ENCODE results near the gene CATSPERE. TPM values are rescaled to one million over a fixed set of nuclear protein-coding genes. Genes with fewer than 3 reads are reported as not detected.

The CATSPERE gene
- total and polyA plus RNA-seq, 10 of the 15 experiments (the other 5 are each of a cell fraction or from before 2014, with no cell fraction given) = 0.04 to 0.24 (median 0.17) TPM; not detected in 3

DNA sequence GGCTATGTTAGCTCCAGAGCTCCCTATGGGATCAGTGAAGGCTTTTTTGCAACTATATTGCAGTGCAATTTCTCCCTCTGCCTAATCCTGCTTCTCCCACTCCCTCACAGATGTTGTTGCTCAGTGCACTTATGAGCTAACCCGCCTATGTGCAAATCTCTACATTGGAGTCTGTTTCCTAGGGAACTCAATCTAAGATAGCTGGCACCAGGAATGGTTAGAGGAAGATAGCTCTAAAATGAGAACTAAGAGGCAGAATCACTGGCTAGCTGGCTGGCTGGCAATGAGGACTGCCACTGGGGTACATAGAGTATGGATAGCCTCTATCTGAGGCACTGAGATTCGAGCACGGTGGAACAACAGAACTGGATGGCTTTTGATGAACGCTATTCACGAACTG is 48.9 kb upstream of the CATSPERE start (continued):
- TF ChIP-seq, protein P1, sequence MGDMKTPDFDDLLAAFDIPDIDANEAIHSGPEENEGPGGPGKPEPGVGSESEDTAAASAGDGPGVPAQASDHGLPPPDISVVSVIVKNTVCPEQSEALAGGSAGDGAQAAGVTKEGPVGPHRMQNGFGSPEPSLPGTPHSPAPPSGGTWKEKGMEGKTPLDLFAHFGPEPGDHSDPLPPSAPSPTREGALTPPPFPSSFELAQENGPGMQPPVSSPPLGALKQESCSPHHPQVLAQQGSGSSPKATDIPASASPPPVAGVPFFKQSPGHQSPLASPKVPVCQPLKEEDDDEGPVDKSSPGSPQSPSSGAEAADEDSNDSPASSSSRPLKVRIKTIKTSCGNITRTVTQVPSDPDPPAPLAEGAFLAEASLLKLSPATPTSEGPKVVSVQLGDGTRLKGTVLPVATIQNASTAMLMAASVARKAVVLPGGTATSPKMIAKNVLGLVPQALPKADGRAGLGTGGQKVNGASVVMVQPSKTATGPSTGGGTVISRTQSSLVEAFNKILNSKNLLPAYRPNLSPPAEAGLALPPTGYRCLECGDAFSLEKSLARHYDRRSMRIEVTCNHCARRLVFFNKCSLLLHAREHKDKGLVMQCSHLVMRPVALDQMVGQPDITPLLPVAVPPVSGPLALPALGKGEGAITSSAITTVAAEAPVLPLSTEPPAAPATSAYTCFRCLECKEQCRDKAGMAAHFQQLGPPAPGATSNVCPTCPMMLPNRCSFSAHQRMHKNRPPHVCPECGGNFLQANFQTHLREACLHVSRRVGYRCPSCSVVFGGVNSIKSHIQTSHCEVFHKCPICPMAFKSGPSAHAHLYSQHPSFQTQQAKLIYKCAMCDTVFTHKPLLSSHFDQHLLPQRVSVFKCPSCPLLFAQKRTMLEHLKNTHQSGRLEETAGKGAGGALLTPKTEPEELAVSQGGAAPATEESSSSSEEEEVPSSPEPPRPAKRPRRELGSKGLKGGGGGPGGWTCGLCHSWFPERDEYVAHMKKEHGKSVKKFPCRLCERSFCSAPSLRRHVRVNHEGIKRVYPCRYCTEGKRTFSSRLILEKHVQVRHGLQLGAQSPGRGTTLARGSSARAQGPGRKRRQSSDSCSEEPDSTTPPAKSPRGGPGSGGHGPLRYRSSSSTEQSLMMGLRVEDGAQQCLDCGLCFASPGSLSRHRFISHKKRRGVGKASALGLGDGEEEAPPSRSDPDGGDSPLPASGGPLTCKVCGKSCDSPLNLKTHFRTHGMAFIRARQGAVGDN (IDR thresholded peaks at IDR 0.05) = no peak
- TF ChIP-seq, protein P2, sequence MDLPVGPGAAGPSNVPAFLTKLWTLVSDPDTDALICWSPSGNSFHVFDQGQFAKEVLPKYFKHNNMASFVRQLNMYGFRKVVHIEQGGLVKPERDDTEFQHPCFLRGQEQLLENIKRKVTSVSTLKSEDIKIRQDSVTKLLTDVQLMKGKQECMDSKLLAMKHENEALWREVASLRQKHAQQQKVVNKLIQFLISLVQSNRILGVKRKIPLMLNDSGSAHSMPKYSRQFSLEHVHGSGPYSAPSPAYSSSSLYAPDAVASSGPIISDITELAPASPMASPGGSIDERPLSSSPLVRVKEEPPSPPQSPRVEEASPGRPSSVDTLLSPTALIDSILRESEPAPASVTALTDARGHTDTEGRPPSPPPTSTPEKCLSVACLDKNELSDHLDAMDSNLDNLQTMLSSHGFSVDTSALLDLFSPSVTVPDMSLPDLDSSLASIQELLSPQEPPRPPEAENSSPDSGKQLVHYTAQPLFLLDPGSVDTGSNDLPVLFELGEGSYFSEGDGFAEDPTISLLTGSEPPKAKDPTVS (IDR thresholded peaks at IDR 0.05; ENCODE audit: low read depth, low read length) = no peak
- TF ChIP-seq STAT1 (conservative IDR thresholded peaks at IDR 0.05) = no peak
- no peak for TF ChIP-seq WRNIP1 (IDR thresholded peaks at IDR 0.05; ENCODE audit: borderline replicate concordance, low read depth, low read length)
- TF ChIP-seq YBX1 (IDR thresholded peaks at IDR 0.05) = no peak
- TF ChIP-seq CREB1 (IDR thresholded peaks at IDR 0.05; ENCODE audit: low read depth) = no peak
- TF ChIP-seq, protein P3, sequence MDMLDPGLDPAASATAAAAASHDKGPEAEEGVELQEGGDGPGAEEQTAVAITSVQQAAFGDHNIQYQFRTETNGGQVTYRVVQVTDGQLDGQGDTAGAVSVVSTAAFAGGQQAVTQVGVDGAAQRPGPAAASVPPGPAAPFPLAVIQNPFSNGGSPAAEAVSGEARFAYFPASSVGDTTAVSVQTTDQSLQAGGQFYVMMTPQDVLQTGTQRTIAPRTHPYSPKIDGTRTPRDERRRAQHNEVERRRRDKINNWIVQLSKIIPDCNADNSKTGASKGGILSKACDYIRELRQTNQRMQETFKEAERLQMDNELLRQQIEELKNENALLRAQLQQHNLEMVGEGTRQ (IDR thresholded peaks at IDR 0.05; ENCODE audit: borderline replicate concordance, low read depth, low read length) = no peak
- TF ChIP-seq, protein P4, sequence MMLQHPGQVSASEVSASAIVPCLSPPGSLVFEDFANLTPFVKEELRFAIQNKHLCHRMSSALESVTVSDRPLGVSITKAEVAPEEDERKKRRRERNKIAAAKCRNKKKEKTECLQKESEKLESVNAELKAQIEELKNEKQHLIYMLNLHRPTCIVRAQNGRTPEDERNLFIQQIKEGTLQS (IDR thresholded peaks at IDR 0.05; ENCODE audit: borderline replicate concordance, extremely low read depth, low read depth, low read length) = no peak

Data from GM12878 (cell line).